HCT116 (cell line): ENCODE measurements around the gene NXPE3.

ENCODE experiments used
- CEBPB ChIP-seq: IDR thresholded peaks from 2 replicates; pipeline ENCODE4 v1.6.1; 2012; ENCODE audit warnings: low read depth
- EZH2 ChIP-seq: fragments of 200-600 bp; sonication (generic); IDR thresholded peaks from 2 replicates; pipeline ENCODE4 v1.6.1; 2017; ENCODE audit warnings: antibody characterized with exemption, mixed run types
- EZH2phosphoT487 ChIP-seq: fragments of 200-600 bp; IDR thresholded peaks from 2 replicates; pipeline ENCODE4 v1.6.1; 2018; ENCODE audit warnings: antibody characterized with exemption, borderline replicate concordance
- JUND ChIP-seq: IDR thresholded peaks from 2 replicates; pipeline ENCODE4 v1.6.1; 2012
- POLR2A ChIP-seq: IDR thresholded peaks from 2 replicates; pipeline ENCODE4 v1.7.0; 2011; ENCODE audit warnings: borderline replicate concordance; ENCODE audit not compliant: insufficient read depth, insufficient read length; ENCODE audit errors: extremely low read depth
- POLR2AphosphoS5 ChIP-seq: IDR thresholded peaks from 2 replicates; pipeline ENCODE4 v1.6.1; 2011; ENCODE audit warnings: mild to moderate bottlenecking, low read depth, low read length, moderate library complexity
- SIN3A ChIP-seq: IDR thresholded peaks from 2 replicates; pipeline ENCODE4 v1.6.1; 2012; ENCODE audit warnings: low read depth
- SP1 ChIP-seq: IDR thresholded peaks from 2 replicates; pipeline ENCODE4 v1.6.1; 2012; ENCODE audit warnings: low read depth
- YY1 ChIP-seq: IDR thresholded peaks from 2 replicates; pipeline ENCODE4 v1.6.1; 2011; ENCODE audit warnings: low read length, low read depth, moderate library complexity, mild to moderate bottlenecking; ENCODE audit not compliant: insufficient replicate concordance; ENCODE audit errors: extremely low read depth
- TF ChIP-seq, protein P1 (sequence below), 3 experiments: fragments of 200-600 bp in 1 of 3; sonication (generic) in 1 of 3; IDR thresholded peaks in 2 of 3; conservative IDR thresholded peaks in 1 of 3; 2 replicates each; pipeline ENCODE4 v1.5.1; 2012 to 2017; ENCODE audit warnings: low read depth in 2 of 3, low read length in 2 of 3, antibody characterized with exemption in 1 of 3, borderline replicate concordance in 1 of 3, control low read depth in 1 of 3, mild to moderate bottlenecking in 1 of 3, mixed read lengths in 1 of 3, mixed run types in 1 of 3, moderate library complexity in 1 of 3; ENCODE audit not compliant: insufficient read depth in 1 of 3
- TF ChIP-seq, protein P2 (sequence below): IDR thresholded peaks from 2 replicates; pipeline ENCODE4 v1.6.1; 2012

DNA sequence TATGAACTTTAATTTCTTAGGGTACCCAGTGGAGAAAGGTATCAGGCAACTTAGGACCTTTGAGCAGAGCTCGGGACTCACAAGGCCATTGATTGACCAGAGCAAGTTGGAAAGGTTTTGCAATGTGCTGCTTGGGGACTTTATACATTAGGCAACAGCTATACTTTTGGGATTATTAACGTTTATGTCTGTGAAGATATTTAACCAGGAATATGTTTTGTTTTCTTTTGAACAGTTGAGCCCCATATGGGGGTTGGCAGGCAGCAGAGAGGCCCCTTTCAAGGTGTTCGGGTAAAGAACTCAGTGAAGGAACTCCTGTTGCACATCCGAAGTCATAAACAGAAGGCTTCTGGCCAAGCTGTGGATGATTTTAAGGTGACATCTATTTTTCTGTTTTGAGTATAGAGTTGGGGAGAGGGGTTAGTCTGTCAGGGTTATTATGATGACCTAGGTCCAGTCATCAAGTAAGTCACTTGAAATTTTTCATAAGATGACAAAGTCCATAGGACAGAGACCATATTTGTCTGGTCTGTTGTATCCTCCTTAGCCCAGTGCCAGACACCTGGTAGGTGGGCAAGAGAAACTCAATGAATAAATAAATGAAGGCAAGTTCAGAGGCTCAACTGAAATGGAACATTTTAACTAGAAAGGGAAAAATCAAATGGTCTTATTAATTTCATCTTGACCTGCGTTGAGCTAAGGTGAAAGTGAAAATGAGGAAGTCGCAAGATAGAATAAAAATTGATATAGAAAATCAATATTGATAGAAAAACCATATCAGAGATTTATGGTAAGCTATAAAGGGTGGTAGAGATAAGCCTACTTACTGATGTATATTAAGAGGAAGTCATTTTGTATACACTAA, 73.1 kb downstream of the NXPE3 start:
- TF ChIP-seq POLR2A, result no peak
- TF ChIP-seq, protein P1, sequence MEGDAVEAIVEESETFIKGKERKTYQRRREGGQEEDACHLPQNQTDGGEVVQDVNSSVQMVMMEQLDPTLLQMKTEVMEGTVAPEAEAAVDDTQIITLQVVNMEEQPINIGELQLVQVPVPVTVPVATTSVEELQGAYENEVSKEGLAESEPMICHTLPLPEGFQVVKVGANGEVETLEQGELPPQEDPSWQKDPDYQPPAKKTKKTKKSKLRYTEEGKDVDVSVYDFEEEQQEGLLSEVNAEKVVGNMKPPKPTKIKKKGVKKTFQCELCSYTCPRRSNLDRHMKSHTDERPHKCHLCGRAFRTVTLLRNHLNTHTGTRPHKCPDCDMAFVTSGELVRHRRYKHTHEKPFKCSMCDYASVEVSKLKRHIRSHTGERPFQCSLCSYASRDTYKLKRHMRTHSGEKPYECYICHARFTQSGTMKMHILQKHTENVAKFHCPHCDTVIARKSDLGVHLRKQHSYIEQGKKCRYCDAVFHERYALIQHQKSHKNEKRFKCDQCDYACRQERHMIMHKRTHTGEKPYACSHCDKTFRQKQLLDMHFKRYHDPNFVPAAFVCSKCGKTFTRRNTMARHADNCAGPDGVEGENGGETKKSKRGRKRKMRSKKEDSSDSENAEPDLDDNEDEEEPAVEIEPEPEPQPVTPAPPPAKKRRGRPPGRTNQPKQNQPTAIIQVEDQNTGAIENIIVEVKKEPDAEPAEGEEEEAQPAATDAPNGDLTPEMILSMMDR (IDR thresholded peaks at IDR 0.05 in 2 of 3, conservative IDR thresholded peaks at IDR 0.05 in 1 of 3; ENCODE audit: borderline replicate concordance in 1 of 3, insufficient read depth in 1 of 3, low read depth in 2 of 3, low read length in 2 of 3), result no peak
- no peak for TF ChIP-seq EZH2
- no peak for TF ChIP-seq JUND
- no peak for TF ChIP-seq YY1
- TF ChIP-seq CEBPB, result no peak
- no peak for TF ChIP-seq POLR2AphosphoS5
- TF ChIP-seq, protein P2, sequence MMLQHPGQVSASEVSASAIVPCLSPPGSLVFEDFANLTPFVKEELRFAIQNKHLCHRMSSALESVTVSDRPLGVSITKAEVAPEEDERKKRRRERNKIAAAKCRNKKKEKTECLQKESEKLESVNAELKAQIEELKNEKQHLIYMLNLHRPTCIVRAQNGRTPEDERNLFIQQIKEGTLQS, result no peak
- no peak for TF ChIP-seq SIN3A
- no peak for TF ChIP-seq SP1
- TF ChIP-seq EZH2phosphoT487, result no peak
